HepG2 (cell line): ENCODE data around the gene HCFC1. TPM values are rescaled to one million over a fixed set of nuclear protein-coding genes. Genes with fewer than 3 reads are reported as not detected.

ENCODE experiments used
- ATAC-seq: fragments of 200-7000 bp; cut with Tn5 transposase; 3 replicates; pipeline ENCODE4 v1.9.1; 2020; ENCODE audit warnings: mild to moderate bottlenecking, moderate library complexity
- BruUV-seq: library from RNA; stranded (reverse); fragments of 400-500 nt; replicated peaks from 2 replicates; lab custom pipeline; 2021; lab: Mats Ljungman, UMichigan
- CTCF ChIA-PET: fragments of 300-600 bp; formaldehyde crosslinking; extraction: SDS; loops from one replicate; lab custom pipeline; 2021; ENCODE audit warnings: low total read pairs, inconsistent platforms, low intra/inter-chr PET ratio; lab: Yijun Ruan, JAX
- POLR2A ChIA-PET: fragments of 350-600 bp; sonication (Branson Sonifier 250); formaldehyde crosslinking; loops from one replicate; lab custom pipeline; 2020; ENCODE audit warnings: antibody characterized with exemption, inconsistent platforms; lab: Yijun Ruan, JAX
- DNase-seq: peaks from one replicate; pipeline ENCODE4 v3.0.0-alpha.2; 2015; ENCODE audit warnings: low spot score
- FAIRE-seq: peaks from 3 replicates; lab custom pipeline; 2011; peaks lifted over from hg19 to GRCh38; lab: Jason Lieb, UNC
- H2AFZ ChIP-seq: one replicate; pipeline ENCODE4 v1.6.1; 2011; ENCODE audit warnings: low read length, inconsistent platforms
- H3K27ac ChIP-seq: fragments of 300-600 bp; 3 replicates; pipeline ENCODE4 v1.8.0; 2011; ENCODE audit warnings: mixed run types, mild to moderate bottlenecking, mixed read lengths, low read length, inconsistent platforms; ENCODE audit not compliant: insufficient read depth; ENCODE audit errors: extremely low read length
- H3K27me3 ChIP-seq, 2 experiments: fragments of 200-600 bp in 1 of 2; 2 replicates in 1 of 2; 3 replicates in 1 of 2; pipeline versions ENCODE4 v1.6.0 to v1.8.0; 2011; ENCODE audit warnings: low read length in 2 of 2, mild to moderate bottlenecking in 2 of 2, moderate library complexity in 2 of 2, inconsistent platforms in 1 of 2; ENCODE audit not compliant: insufficient read depth in 2 of 2, control insufficient read depth in 1 of 2
- H3K36me3 ChIP-seq, 2 experiments: fragments of 200-600 bp in 1 of 2; replicated peaks in 1 of 2; 2 replicates in 1 of 2; 3 replicates in 1 of 2; pipeline versions ENCODE4 v1.5.1 to v1.8.0; 2011; ENCODE audit warnings: low read length in 2 of 2, inconsistent platforms in 1 of 2; ENCODE audit not compliant: insufficient read depth in 2 of 2, control insufficient read depth in 1 of 2
- H3K4me1 ChIP-seq: 2 replicates; pipeline ENCODE4 v1.5.1; 2012; ENCODE audit warnings: low read length, inconsistent platforms; ENCODE audit not compliant: insufficient read depth
- H3K4me2 ChIP-seq: 2 replicates; pipeline ENCODE4 v1.6.0; 2011; ENCODE audit warnings: low read depth, low read length, inconsistent platforms
- H3K4me3 ChIP-seq, 3 experiments: fragments of 200-600 bp in 1 of 3; sonication (generic), shearing (Covaris generic) in 1 of 3; replicated peaks in 1 of 3; 2 replicates each; pipeline ENCODE4 v1.5.1; 2011 to 2016; ENCODE audit warnings: low read length in 3 of 3, inconsistent platforms in 2 of 3, low read depth in 2 of 3, mild to moderate bottlenecking in 2 of 3, control low read depth in 1 of 3, mixed read lengths in 1 of 3; ENCODE audit not compliant: insufficient read depth in 1 of 3
- H3K79me2 ChIP-seq: one replicate; pipeline ENCODE4 v1.6.1; 2011; ENCODE audit warnings: low read length, inconsistent platforms; ENCODE audit not compliant: insufficient read depth
- H3K9ac ChIP-seq: 2 replicates; pipeline ENCODE4 v1.6.0; 2011; ENCODE audit warnings: mild to moderate bottlenecking, low read depth, low read length, inconsistent platforms; ENCODE audit not compliant: insufficient read depth
- H3K9me3 ChIP-seq: 2 replicates; pipeline ENCODE4 v1.5.1; 2012; ENCODE audit warnings: mild to moderate bottlenecking, low read length
- H4K20me1 ChIP-seq: 2 replicates; pipeline ENCODE4 v1.6.0; 2011; ENCODE audit warnings: inconsistent platforms, mild to moderate bottlenecking, low read length, moderate library complexity; ENCODE audit not compliant: insufficient read depth
- ATF5 ChIP-seq: sonication (generic); formaldehyde crosslinking; IDR thresholded peaks from 2 replicates; pipeline ENCODE4 v1.4.0; 2020; ENCODE audit warnings: mild to moderate bottlenecking, low read depth, missing genetic modification reagents
- DR1 ChIP-seq: sonication (generic); formaldehyde crosslinking; IDR thresholded peaks from 2 replicates; pipeline ENCODE4 v1.8.0; 2021; ENCODE audit warnings: mild to moderate bottlenecking, missing genetic modification reagents, inconsistent platforms
- GABPA ChIP-seq, 2 experiments: IDR thresholded peaks; 2 replicates each; pipeline ENCODE4 v1.6.1; 2011 to 2016; ENCODE audit warnings: low read depth in 2 of 2, low read length in 1 of 2, missing biosample characterization in 1 of 2, missing genetic modification characterization in 1 of 2
- HMGXB4 ChIP-seq, 2 experiments: sonication (generic) in 1 of 2; formaldehyde crosslinking in 1 of 2; IDR thresholded peaks; 2 replicates each; pipeline versions ENCODE4 v1.4.0 to v1.6.1; 2018 to 2020; ENCODE audit warnings: missing genetic modification reagents in 2 of 2, borderline replicate concordance in 1 of 2, low read depth in 1 of 2, mild to moderate bottlenecking in 1 of 2, missing biosample characterization in 1 of 2
- MLLT10 ChIP-seq: sonication (generic); formaldehyde crosslinking; IDR thresholded peaks from 2 replicates; pipeline ENCODE4 v1.4.0; 2020; ENCODE audit warnings: missing genetic modification reagents
- NFIB ChIP-seq: sonication (generic); formaldehyde crosslinking; IDR thresholded peaks from 2 replicates; pipeline ENCODE4 v1.9.0; 2021; ENCODE audit warnings: missing genetic modification reagents, mild to moderate bottlenecking, borderline replicate concordance
- RELA ChIP-seq: sonication (generic); formaldehyde crosslinking; IDR thresholded peaks from 2 replicates; pipeline ENCODE4 v1.4.0; 2020; ENCODE audit warnings: missing genetic modification reagents
- ZBTB26 ChIP-seq: IDR thresholded peaks from 2 replicates; pipeline ENCODE4 v1.6.1; 2016; ENCODE audit warnings: missing compliant biosample characterization, missing genetic modification reagents, borderline replicate concordance
- ZBTB39 ChIP-seq: sonication (generic); formaldehyde crosslinking; IDR thresholded peaks from 2 replicates; pipeline ENCODE4 v1.5.0; 2020; ENCODE audit warnings: missing genetic modification reagents
- ZNF138 ChIP-seq: sonication (generic); formaldehyde crosslinking; IDR thresholded peaks from 2 replicates; pipeline ENCODE4 v1.5.0; 2020; ENCODE audit warnings: mild to moderate bottlenecking, low read depth, missing genetic modification reagents
- ZNF225 ChIP-seq: sonication (generic); formaldehyde crosslinking; IDR thresholded peaks from 2 replicates; pipeline ENCODE4 v1.4.0; 2020; ENCODE audit warnings: mild to moderate bottlenecking, missing genetic modification reagents
- ZNF33A ChIP-seq: sonication (generic); formaldehyde crosslinking; IDR thresholded peaks from 2 replicates; pipeline ENCODE4 v1.5.1; 2020; ENCODE audit warnings: missing genetic modification reagents, mild to moderate bottlenecking, moderate library complexity, borderline replicate concordance
- ZNF33B ChIP-seq: sonication (generic); formaldehyde crosslinking; IDR thresholded peaks from 2 replicates; pipeline ENCODE4 v1.5.1; 2020; ENCODE audit warnings: mild to moderate bottlenecking, missing genetic modification reagents
- WGBS: methylation state at CpG from one replicate; pipeline ENCODE4 v1.1.6; 2017; ENCODE audit warnings: low lambda C conversion rate; 5-methylcytosine and 5-hydroxymethylcytosine counted together
- in situ Hi-C: cut with HindIII; loops from 2 replicates; pipeline ENCODE4 v1.10.0; 2017; ENCODE audit warnings: low pct_unique_long_range_greater_than_20kb; ENCODE audit not compliant: extremely low pct_ligation_motif_present
- intact Hi-C: fragments of 100-400 bp; cut with micrococcal nuclease; formaldehyde crosslinking; loops from one replicate; pipeline ENCODE4 v1.10.0; 2022; ENCODE audit not compliant: unreplicated experiment
- polyA plus RNA-seq, 8 experiments: library from polyadenylated mRNA; depleted of rRNA in 3 of 8; stranded (reverse) in 7 of 8; unstranded in 1 of 8; fragments of >200 nt; fragmentation: Illumina TruSeq in 4 of 8; extraction: Trizol in 4 of 8; gene quantifications; 2 replicates each; pipeline versions ENCODE4 v1.2.1 to v1.2.3, GENCODE V29; 2011 to 2016; ENCODE audit warnings: low read depth in 4 of 8, missing spikeins in 1 of 8, mixed read lengths in 1 of 8; ENCODE audit not compliant: insufficient read depth in 1 of 8
- total RNA-seq, 5 experiments: library from RNA; depleted of rRNA; stranded (reverse); fragments of >200 nt; fragmentation: Illumina TruSeq; extraction: Trizol; gene quantifications; 2 replicates each; pipeline ENCODE4 v1.2.3, GENCODE V29; 2016; ENCODE audit warnings: low read depth in 1 of 5

Gene HCFC1
- total and polyA plus RNA-seq, 2 of the 13 experiments (the other 11 are each of a cell fraction or from before 2014, with no cell fraction given), result 5.8 to 17.8 TPM

DNA sequence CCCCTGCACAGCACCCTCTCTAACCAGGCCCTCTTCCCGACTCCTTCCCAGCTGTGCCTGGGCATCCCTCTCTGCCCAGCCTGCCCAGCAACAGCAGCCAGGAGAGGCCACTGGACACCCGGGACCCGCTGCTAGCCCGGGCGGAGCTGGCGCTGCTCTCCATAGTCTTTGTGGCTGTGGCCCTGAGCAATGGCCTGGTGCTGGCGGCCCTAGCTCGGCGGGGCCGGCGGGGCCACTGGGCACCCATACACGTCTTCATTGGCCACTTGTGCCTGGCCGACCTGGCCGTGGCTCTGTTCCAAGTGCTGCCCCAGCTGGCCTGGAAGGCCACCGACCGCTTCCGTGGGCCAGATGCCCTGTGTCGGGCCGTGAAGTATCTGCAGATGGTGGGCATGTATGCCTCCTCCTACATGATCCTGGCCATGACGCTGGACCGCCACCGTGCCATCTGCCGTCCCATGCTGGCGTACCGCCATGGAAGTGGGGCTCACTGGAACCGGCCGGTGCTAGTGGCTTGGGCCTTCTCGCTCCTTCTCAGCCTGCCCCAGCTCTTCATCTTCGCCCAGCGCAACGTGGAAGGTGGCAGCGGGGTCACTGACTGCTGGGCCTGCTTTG lies 66.0 kb downstream of the HCFC1 start (continued):
- no peak for TF ChIP-seq HMGXB4 (CRISPR knock-in tag; IDR thresholded peaks at IDR 0.05; ENCODE audit: borderline replicate concordance in 1 of 2, low read depth in 1 of 2)

GRCh38 chrX:153903991-153904957 lies 67.3 kb downstream of the HCFC1 start, which contains the start of gene AVPR2:
TSS of gene AVPR2 (plus strand) at chrX:153904673. CDS start at chrX:153905146, 473 bp downstream.
- ChIA-PET CTCF (no interaction called here), POLR2A (no interaction called here)
- Histone ChIP-seq H3K27ac (no peak within 1 kb of the TSS), H3K9ac (no peak within 1 kb of the TSS), H4K20me1 (no peaks in the 10 kb centered on the region), H3K4me1 (no peaks in the 10 kb centered on the region), H3K9me3 (no peaks in the 10 kb centered on the region), H2AFZ (no peak within 1 kb of the TSS), H3K27me3 (peaks cover 2 to 11% of the 10 kb centered on the region in 2 experiments; a peak in 2 of 5 replicates), H3K36me3 (no peaks in the 10 kb centered on the region), H3K79me2 (no peaks in the 10 kb centered on the region), H3K4me3 (no peak within 1 kb of the TSS), H3K4me2 (no peak within 1 kb of the TSS)
- BruUV-seq, result no TSS peak
- in situ Hi-C loops, result no loop called here
- no peak for DNase-seq
- no peak for FAIRE-seq
- 0% methylated on average over 3 of the region's 26 CpGs for WGBS
- ATAC-seq, result no peak
- intact Hi-C loops, result no loop called here
- no peak for TF ChIP-seq ZNF138 (CRISPR knock-in tag)
- TF ChIP-seq RELA (CRISPR knock-in tag), result no peak
- TF ChIP-seq ZNF225 (CRISPR knock-in tag), result no peak
- no peak for TF ChIP-seq ZBTB26 (CRISPR knock-in tag)
- TF ChIP-seq DR1 (CRISPR knock-in tag), result no peak
- TF ChIP-seq NFIB, result no peak
- no peak for TF ChIP-seq ATF5 (CRISPR knock-in tag)
- no peak for TF ChIP-seq ZBTB39
- TF ChIP-seq GABPA (IDR thresholded peaks at IDR 0.05; ENCODE audit: low read depth, low read length), result no peak
- TF ChIP-seq GABPA (CRISPR knock-in tag; IDR thresholded peaks at IDR 0.05; ENCODE audit: low read depth), result no peak
- TF ChIP-seq MLLT10 (CRISPR knock-in tag), result no peak
- no peak for TF ChIP-seq ZNF33B (CRISPR knock-in tag)
- no peak for TF ChIP-seq ZNF33A (CRISPR knock-in tag)
